K562 (cell line): Measurements from ENCODE around the gene LAMA5. TPM values are rescaled to one million over a fixed set of nuclear protein-coding genes. Genes with fewer than 3 reads are reported as not detected.

Experiments
- ATAC-seq: fragments of 200-7000 bp; cut with Tn5 transposase; 3 replicates; pipeline ENCODE4 v1.9.1; 2020; ENCODE audit warnings: moderate library complexity
- BruUV-seq: library from RNA; stranded (reverse); fragments of 400-500 nt; replicated peaks from 2 replicates; lab custom pipeline; 2021; lab: Mats Ljungman, UMichigan
- CTCF ChIA-PET: fragments of 300-600 bp; formaldehyde crosslinking; extraction: SDS; loops from one replicate; lab custom pipeline; 2021; ENCODE audit warnings: low intra/inter-chr PET ratio; lab: Yijun Ruan, JAX
- POLR2A ChIA-PET: fragments of 300-600, 350-650 bp; sonication (Branson Sonifier 250); formaldehyde crosslinking; extraction: SDS; loops from one replicate; lab custom pipeline; 2021; ENCODE audit warnings: antibody characterized with exemption, inconsistent platforms; lab: Yijun Ruan, JAX
- DNase-seq, 4 experiments: peaks; one replicate each; pipeline versions ENCODE4 v3.0.0 to v3.0.0-alpha.2; 2011 to 2018; ENCODE audit warnings: low spot score in 3 of 4, mixed read lengths in 3 of 4; ENCODE audit errors: extremely low read depth in 1 of 4
- FAIRE-seq: peaks from 2 replicates; lab custom pipeline; 2011; peaks lifted over from hg19 to GRCh38; lab: Jason Lieb, UNC
- H2AFZ ChIP-seq: 2 replicates; pipeline ENCODE4 v1.6.0; 2011; ENCODE audit warnings: low read depth, low read length, control low read depth, inconsistent platforms
- H3K27ac ChIP-seq: fragments of 200-600 bp; 3 replicates; pipeline ENCODE4 v1.8.0; 2011; ENCODE audit warnings: low read depth, mild to moderate bottlenecking, control low read depth, inconsistent platforms, low read length, moderate library complexity, mixed read lengths; ENCODE audit errors: extremely low read depth
- H3K27me3 ChIP-seq, 2 experiments: fragments of 300-600 bp in 1 of 2; 2 replicates in 1 of 2; 3 replicates in 1 of 2; pipeline versions ENCODE4 v1.6.0 to v1.8.0; 2011; ENCODE audit warnings: inconsistent platforms in 2 of 2, low read length in 2 of 2, mild to moderate bottlenecking in 1 of 2, mixed read lengths in 1 of 2, moderate library complexity in 1 of 2; ENCODE audit not compliant: control insufficient read depth in 2 of 2, insufficient read depth in 2 of 2
- H3K36me3 ChIP-seq: fragments of 300-600 bp; 3 replicates; pipeline ENCODE4 v1.8.0; 2011; ENCODE audit warnings: mild to moderate bottlenecking, low read length, inconsistent platforms; ENCODE audit not compliant: control insufficient read depth, insufficient read depth
- H3K4me1 ChIP-seq, 2 experiments: fragments of 200-600 bp in 1 of 2; replicated peaks in 1 of 2; 2 replicates in 1 of 2; 3 replicates in 1 of 2; pipeline versions ENCODE4 v1.5.1 to v1.8.0; 2011; ENCODE audit warnings: inconsistent platforms in 2 of 2, low read length in 2 of 2, mild to moderate bottlenecking in 1 of 2, mixed read lengths in 1 of 2, moderate library complexity in 1 of 2; ENCODE audit not compliant: control insufficient read depth in 2 of 2, insufficient read depth in 2 of 2
- H3K4me2 ChIP-seq: 2 replicates; pipeline ENCODE4 v1.6.1; 2011; ENCODE audit warnings: low read length, control low read depth, inconsistent platforms, mixed read lengths; ENCODE audit not compliant: insufficient read depth
- H3K4me3 ChIP-seq: fragments of 200-600 bp; sonication (generic), shearing (Covaris generic); 2 replicates; pipeline ENCODE4 v1.5.1; 2016; ENCODE audit warnings: control low read depth, inconsistent platforms
- H3K79me2 ChIP-seq: fragments of 200-600 bp; 3 replicates; pipeline ENCODE4 v1.8.0; 2011; ENCODE audit warnings: low read length, inconsistent platforms; ENCODE audit not compliant: control insufficient read depth, insufficient read depth
- H3K9ac ChIP-seq, 2 experiments: 2 replicates each; pipeline versions ENCODE4 v1.6.0 to v1.6.1; 2011; ENCODE audit warnings: low read depth in 2 of 2, low read length in 2 of 2, control low read depth in 1 of 2, inconsistent platforms in 1 of 2, mild to moderate bottlenecking in 1 of 2, mixed read lengths in 1 of 2; ENCODE audit not compliant: insufficient read depth in 1 of 2
- H3K9me1 ChIP-seq: one replicate; pipeline ENCODE4 v1.6.0; 2011; ENCODE audit warnings: inconsistent platforms, mild to moderate bottlenecking, low read length, moderate library complexity; ENCODE audit not compliant: control insufficient read depth, insufficient read depth
- H3K9me3 ChIP-seq: replicated peaks from 2 replicates; pipeline ENCODE4 v1.5.1; 2011; ENCODE audit warnings: low read depth, low read length, inconsistent platforms; ENCODE audit not compliant: control insufficient read depth, insufficient read depth
- H4K20me1 ChIP-seq: replicated peaks from 2 replicates; pipeline ENCODE4 v1.6.1; 2011; ENCODE audit warnings: low read length, inconsistent platforms, mixed read lengths; ENCODE audit not compliant: control insufficient read depth, insufficient read depth
- ADNP ChIP-seq: fragments of 200-800 bp; sonication (Bioruptor generic); IDR thresholded peaks from 2 replicates; pipeline ENCODE4 v1.6.1; 2016; ENCODE audit warnings: missing genetic modification characterization, missing compliant biosample characterization
- CC2D1A ChIP-seq: fragments of 450-650 bp; IDR thresholded peaks from 2 replicates; pipeline ENCODE4 v1.6.1; 2017; ENCODE audit warnings: mild to moderate bottlenecking
- CUX1 ChIP-seq: fragments of 200-800 bp; sonication (Bioruptor generic); IDR thresholded peaks from 2 replicates; pipeline ENCODE4 v1.6.1; 2016; ENCODE audit warnings: missing genetic modification characterization, missing compliant biosample characterization
- ILK ChIP-seq: fragments of 450-650 bp; IDR thresholded peaks from 2 replicates; pipeline ENCODE4 v1.6.1; 2016; ENCODE audit warnings: missing genetic modification characterization, low read depth, mild to moderate bottlenecking, missing compliant biosample characterization, moderate library complexity, borderline replicate concordance
- JUND ChIP-seq, 2 experiments: IDR thresholded peaks; 2 replicates in 1 of 2; 3 replicates in 1 of 2; pipeline ENCODE4 v1.6.1; 2011; ENCODE audit warnings: borderline replicate concordance in 2 of 2, low read depth in 2 of 2, low read length in 2 of 2, improper control_type of control experiment in 1 of 2, missing biosample characterization in 1 of 2, missing genetic modification characterization in 1 of 2, missing genetic modification reagents in 1 of 2
- KAT7 ChIP-seq: sonication (generic); formaldehyde crosslinking; IDR thresholded peaks from 2 replicates; pipeline ENCODE4 v1.8.0; 2022; ENCODE audit warnings: missing genetic modification reagents, mild to moderate bottlenecking, borderline replicate concordance
- MTF1 ChIP-seq: fragments of 250-450 bp; sonication (Bioruptor Pico); IDR thresholded peaks from 2 replicates; pipeline ENCODE4 v1.9.0; 2021; ENCODE audit warnings: moderate library complexity, mild to moderate bottlenecking, inconsistent platforms, borderline replicate concordance
- NCOA1 ChIP-seq: fragments of 450-650 bp; IDR thresholded peaks from 2 replicates; pipeline ENCODE4 v1.6.1; 2016; ENCODE audit warnings: low read depth
- NFE2L1 ChIP-seq: fragments of 450-650 bp; IDR thresholded peaks from 2 replicates; pipeline ENCODE4 v1.6.1; 2016; ENCODE audit warnings: missing genetic modification characterization, low read depth, mild to moderate bottlenecking, missing compliant biosample characterization, moderate library complexity, borderline replicate concordance
- PHF20 ChIP-seq: fragments of 450-650 bp; IDR thresholded peaks from 2 replicates; pipeline ENCODE4 v1.6.1; 2018; ENCODE audit not compliant: partially characterized antibody
- SMARCC2 ChIP-seq: fragments of 450-650 bp; IDR thresholded peaks from 2 replicates; pipeline ENCODE4 v1.6.1; 2017; ENCODE audit warnings: antibody characterized with exemption, moderate library complexity, mild to moderate bottlenecking, low read depth
- YBX1 ChIP-seq: fragments of 450-650 bp; IDR thresholded peaks from 2 replicates; pipeline ENCODE4 v1.7.1; 2016; ENCODE audit warnings: mild to moderate bottlenecking
- ZBTB17 ChIP-seq: fragments of 450-650 bp; formaldehyde crosslinking; IDR thresholded peaks from 2 replicates; pipeline ENCODE4 v1.4.0; 2020; ENCODE audit warnings: mild to moderate bottlenecking
- ZKSCAN8 ChIP-seq: fragments of 200-800 bp; sonication (Bioruptor generic); IDR thresholded peaks from 2 replicates; pipeline ENCODE4 v1.6.1; 2016; ENCODE audit warnings: missing genetic modification characterization, missing compliant biosample characterization
- ZNF174 ChIP-seq: fragments of 250-450 bp; sonication (Bioruptor Pico); IDR thresholded peaks from 2 replicates; pipeline ENCODE4 v1.4.0; 2020; ENCODE audit warnings: mild to moderate bottlenecking
- ZNF224 ChIP-seq: sonication (generic); formaldehyde crosslinking; IDR thresholded peaks from 2 replicates; pipeline ENCODE4 v1.8.0; 2022; ENCODE audit warnings: mild to moderate bottlenecking, missing genetic modification reagents
- WGBS: fragments of 100-300 bp; shearing (Covaris generic); methylation state at CpG from one replicate; pipeline ENCODE4 v1.1.6; 2016; ENCODE audit warnings: low coverage, mixed read lengths; ENCODE audit not compliant: insufficient coverage; ENCODE audit errors: missing lambda C conversion rate; 5-methylcytosine and 5-hydroxymethylcytosine counted together
- in situ Hi-C: fragments of 300-500 bp; cut with MboI; formaldehyde crosslinking; loops from 4 replicates; pipeline ENCODE4 v1.15.0; 2018; ENCODE audit warnings: inconsistent platforms, mixed read lengths
- intact Hi-C: fragments of 100-400 bp; cut with micrococcal nuclease; formaldehyde crosslinking; loops from 2 replicates; pipeline ENCODE4 v1.14.2; 2022
- polyA plus RNA-seq, 8 experiments: library from polyadenylated mRNA; depleted of rRNA in 4 of 8; stranded (reverse) in 5 of 8; unstranded in 3 of 8; fragments of >200 nt; fragmentation: Nextera tagmentation in 2 of 8; fragmentation: Illumina TruSeq in 1 of 8; extraction: Ambion mirVana in 2 of 8; extraction: Trizol in 1 of 8; gene quantifications; 2 replicates each; pipeline versions ENCODE4 v1.2.1 to v1.2.3, GENCODE V29; 2011 to 2014; ENCODE audit warnings: inconsistent platforms in 1 of 8, missing spikeins in 1 of 8
- total RNA-seq, 7 experiments: library from RNA; depleted of rRNA in 6 of 7; stranded (reverse); fragments of >200 nt in 6 of 7; fragmentation: Illumina TruSeq in 2 of 7; extraction: Trizol in 2 of 7; gene quantifications; 2 replicates each; pipeline versions ENCODE4 v1.2.1 to v1.2.3, GENCODE V29; 2011 to 2021; ENCODE audit warnings: low replicate concordance in 1 of 7

LAMA5 gene
- total and polyA plus RNA-seq, 9 of the 15 experiments (the other 6 are each of a cell fraction or from before 2014, with no cell fraction given): 0.31 to 101 (median 7.8) TPM

- Histone ChIP-seq H3K4me3 (no peak overlapping the region), H3K4me2 (no peak overlapping the region), H3K27me3 (no peaks in the 10 kb centered on the region), H2AFZ (no peak overlapping the region), H3K9me3 (no peaks in the 10 kb centered on the region), H4K20me1 (peaks cover 14% of the 10 kb centered on the region), H3K27ac (no peak overlapping the region), H3K79me2 (no peaks in the 10 kb centered on the region), H3K36me3 (peaks cover 44% of the 10 kb centered on the region; the same call in 2 of the 3 replicates), H3K9ac (no peak overlapping the region), H3K9me1 (no peaks in the 10 kb centered on the region), H3K4me1 (peaks cover 11 to 14% of the 10 kb centered on the region in 2 experiments; a peak in 3 of 5 replicates)
- no TSS peak for BruUV-seq
- intact Hi-C loops (no loop called here), in situ Hi-C loops (no loop called here)
- FAIRE-seq: no peak
- CTCF ChIA-PET: no interaction called here
- POLR2A ChIA-PET: no interaction called here
- no peak for DNase-seq
- ATAC-seq: no peak
- 70% methylated on average over 13 of the region's 13 CpGs for WGBS
- TF ChIP-seq PHF20 (no peak), SMARCC2 (no peak), ZBTB17 (no peak), ILK (no peak), MTF1 (CRISPR knock-in tag) (no peak), YBX1 (no peak), ADNP (tag) (no peak), NFE2L1 (tag) (no peak), NCOA1 (no peak), JUND (IDR thresholded peaks at IDR 0.05; ENCODE audit: borderline replicate concordance, low read depth, low read length) (no peak), JUND (tag; IDR thresholded peaks at IDR 0.05; ENCODE audit: borderline replicate concordance, low read depth, low read length) (no peak), KAT7 (CRISPR knock-in tag) (no peak), CC2D1A (no peak), CUX1 (CRISPR knock-in tag) (no peak), ZKSCAN8 (CRISPR knock-in tag) (no peak), ZNF174 (CRISPR knock-in tag) (no peak), ZNF224 (CRISPR knock-in tag) (no peak)
These were observed 89.9 kb downstream of the LAMA5 start for GRCh38 chr20:62277253-62277652.
